ENCODE measurements around the gene PEAK1. TPM values are rescaled to one million over a fixed set of nuclear protein-coding genes. Genes with fewer than 3 reads are reported as not detected.

The PEAK1 gene
- polyA plus RNA-seq, 2 of the 4 experiments (the other 2 are of a cell fraction), result 7.5 to 13.7 TPM

DNA sequence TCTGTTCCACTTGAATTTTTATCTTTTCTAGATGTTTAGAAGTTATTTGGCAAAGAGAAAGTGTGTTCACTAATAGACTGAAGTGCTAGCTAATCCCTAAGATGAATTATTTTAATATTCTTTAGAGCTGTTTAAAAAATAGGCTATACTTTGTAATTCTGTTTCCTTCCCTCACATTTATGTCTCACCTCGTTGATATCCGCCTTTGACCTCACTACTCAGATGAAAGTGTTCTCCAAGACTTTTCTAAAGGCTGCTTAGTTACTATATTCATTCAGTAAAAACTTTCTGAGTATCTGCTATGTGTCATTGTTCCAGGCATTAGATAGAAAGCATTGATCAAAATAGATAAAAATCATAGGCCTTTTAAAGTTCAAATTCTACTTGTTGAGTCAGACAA lies 39.1 kb upstream of the PEAK1 start:
- no peaks in the 10 kb centered on the region for H3K9me3 ChIP-seq
- ChIA-PET POLR2A (no interaction called here), CTCF (interaction anchor here (1.0 to 1.4 kb wide), 5 partner anchors 13 to 174 kb away, joined by 3 to 5 read pairs (median 3); partner anchors contain the start of gene LINGO1)
- ATAC-seq (no peak), DNase-seq (ENCODE audit: low read depth in 1 of 2, low spot score in 1 of 2) (no peak), FAIRE-seq (no peak)
- no peak overlapping the region for H3K4me3 ChIP-seq
- TF ChIP-seq, protein P1, sequence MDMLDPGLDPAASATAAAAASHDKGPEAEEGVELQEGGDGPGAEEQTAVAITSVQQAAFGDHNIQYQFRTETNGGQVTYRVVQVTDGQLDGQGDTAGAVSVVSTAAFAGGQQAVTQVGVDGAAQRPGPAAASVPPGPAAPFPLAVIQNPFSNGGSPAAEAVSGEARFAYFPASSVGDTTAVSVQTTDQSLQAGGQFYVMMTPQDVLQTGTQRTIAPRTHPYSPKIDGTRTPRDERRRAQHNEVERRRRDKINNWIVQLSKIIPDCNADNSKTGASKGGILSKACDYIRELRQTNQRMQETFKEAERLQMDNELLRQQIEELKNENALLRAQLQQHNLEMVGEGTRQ (IDR thresholded peaks at IDR 0.05), result no peak
- TF ChIP-seq, protein P2, sequence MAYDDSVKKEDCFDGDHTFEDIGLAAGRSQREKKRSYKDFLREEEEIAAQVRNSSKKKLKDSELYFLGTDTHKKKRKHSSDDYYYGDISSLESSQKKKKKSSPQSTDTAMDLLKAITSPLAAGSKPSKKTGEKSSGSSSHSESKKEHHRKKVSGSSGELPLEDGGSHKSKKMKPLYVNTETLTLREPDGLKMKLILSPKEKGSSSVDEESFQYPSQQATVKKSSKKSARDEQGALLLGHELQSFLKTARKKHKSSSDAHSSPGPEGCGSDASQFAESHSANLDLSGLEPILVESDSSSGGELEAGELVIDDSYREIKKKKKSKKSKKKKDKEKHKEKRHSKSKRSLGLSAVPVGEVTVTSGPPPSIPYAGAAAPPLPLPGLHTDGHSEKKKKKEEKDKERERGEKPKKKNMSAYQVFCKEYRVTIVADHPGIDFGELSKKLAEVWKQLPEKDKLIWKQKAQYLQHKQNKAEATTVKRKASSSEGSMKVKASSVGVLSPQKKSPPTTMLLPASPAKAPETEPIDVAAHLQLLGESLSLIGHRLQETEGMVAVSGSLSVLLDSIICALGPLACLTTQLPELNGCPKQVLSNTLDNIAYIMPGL (CRISPR knock-in tag; IDR thresholded peaks at IDR 0.05; ENCODE audit: borderline replicate concordance), result no peak
- TF ChIP-seq KDM1A (IDR thresholded peaks at IDR 0.05; ENCODE audit: low read depth), result no peak
- no peak for TF ChIP-seq RFX5 (IDR thresholded peaks at IDR 0.05)
- TF ChIP-seq CBX8 (IDR thresholded peaks at IDR 0.05), result no peak
- TF ChIP-seq CBX2 (IDR thresholded peaks at IDR 0.05; ENCODE audit: borderline replicate concordance, low read depth), result no peak
- TF ChIP-seq POLR2AphosphoS2 (conservative IDR thresholded peaks at IDR 0.05; ENCODE audit: low read length), result no peak
- TF ChIP-seq NPAS2 (CRISPR knock-in tag; IDR thresholded peaks at IDR 0.05; ENCODE audit: borderline replicate concordance), result no peak
- TF ChIP-seq, protein P3, sequence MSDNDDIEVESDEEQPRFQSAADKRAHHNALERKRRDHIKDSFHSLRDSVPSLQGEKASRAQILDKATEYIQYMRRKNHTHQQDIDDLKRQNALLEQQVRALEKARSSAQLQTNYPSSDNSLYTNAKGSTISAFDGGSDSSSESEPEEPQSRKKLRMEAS (IDR thresholded peaks at IDR 0.05), result no peak
- TF ChIP-seq, protein P4, sequence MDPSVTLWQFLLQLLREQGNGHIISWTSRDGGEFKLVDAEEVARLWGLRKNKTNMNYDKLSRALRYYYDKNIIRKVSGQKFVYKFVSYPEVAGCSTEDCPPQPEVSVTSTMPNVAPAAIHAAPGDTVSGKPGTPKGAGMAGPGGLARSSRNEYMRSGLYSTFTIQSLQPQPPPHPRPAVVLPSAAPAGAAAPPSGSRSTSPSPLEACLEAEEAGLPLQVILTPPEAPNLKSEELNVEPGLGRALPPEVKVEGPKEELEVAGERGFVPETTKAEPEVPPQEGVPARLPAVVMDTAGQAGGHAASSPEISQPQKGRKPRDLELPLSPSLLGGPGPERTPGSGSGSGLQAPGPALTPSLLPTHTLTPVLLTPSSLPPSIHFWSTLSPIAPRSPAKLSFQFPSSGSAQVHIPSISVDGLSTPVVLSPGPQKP (IDR thresholded peaks at IDR 0.05; ENCODE audit: low read depth, low read length), result no peak
- no peak overlapping the region for H3K27ac ChIP-seq
- H3K4me1 ChIP-seq, result peaks cover 6% of the 10 kb centered on the region
- 91% methylated on average over 2 of the region's 2 CpGs for WGBS (ENCODE audit: missing lambda C conversion rate)
- H3K4me2 ChIP-seq, result no peak overlapping the region

DNA sequence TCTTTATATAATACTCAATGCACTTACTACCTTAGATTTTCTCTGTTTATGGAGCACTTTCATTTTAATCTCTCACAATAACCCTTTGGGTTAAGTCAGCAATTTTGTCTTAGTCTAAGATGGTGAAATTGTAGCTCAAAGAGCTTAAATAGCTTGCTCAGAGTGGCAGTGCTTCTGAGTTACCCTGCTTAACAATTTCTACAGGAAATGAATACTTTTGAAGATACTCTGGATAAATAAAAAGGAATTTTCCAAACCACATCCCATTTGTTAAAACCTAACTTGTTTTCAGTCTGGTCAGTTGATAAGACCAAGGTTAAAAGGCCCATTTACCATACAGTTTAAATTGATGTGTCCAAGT lies 38.0 kb upstream of the PEAK1 start:
- POLR2A ChIA-PET, result no interaction called here
- H3K27ac ChIP-seq, result no peak overlapping the region
- ATAC-seq (no peak), DNase-seq (ENCODE audit: low read depth in 1 of 2, low spot score in 1 of 2) (no peak), FAIRE-seq (no peak)
- no peak overlapping the region for H3K4me2 ChIP-seq
- no peak for TF ChIP-seq TFCP2L1 (CRISPR knock-in tag; IDR thresholded peaks at IDR 0.05)
- TF ChIP-seq MAFK (IDR thresholded peaks at IDR 0.05; ENCODE audit: partially characterized antibody), result peak; percentile 33
- no peak for TF ChIP-seq EHMT2 (IDR thresholded peaks at IDR 0.05; ENCODE audit: low read depth)
- no peak for TF ChIP-seq BHLHE40 (IDR thresholded peaks at IDR 0.05; ENCODE audit: low read depth, low read length)
- no peak for TF ChIP-seq PHF8 (IDR thresholded peaks at IDR 0.05; ENCODE audit: borderline replicate concordance, low read depth)
- TF ChIP-seq EP300 (IDR thresholded peaks at IDR 0.05), result no peak
- no peak overlapping the region for H3K4me3 ChIP-seq
- CTCF ChIA-PET, result interaction anchor here (0.7 to 1.4 kb wide), 7 partner anchors 12 to 431 kb away, joined by 3 to 5 read pairs (median 3); no protein-coding TSS in a partner anchor
- no peaks in the 10 kb centered on the region for H3K9me3 ChIP-seq
- no peaks in the 10 kb centered on the region for H3K4me1 ChIP-seq

DNA sequence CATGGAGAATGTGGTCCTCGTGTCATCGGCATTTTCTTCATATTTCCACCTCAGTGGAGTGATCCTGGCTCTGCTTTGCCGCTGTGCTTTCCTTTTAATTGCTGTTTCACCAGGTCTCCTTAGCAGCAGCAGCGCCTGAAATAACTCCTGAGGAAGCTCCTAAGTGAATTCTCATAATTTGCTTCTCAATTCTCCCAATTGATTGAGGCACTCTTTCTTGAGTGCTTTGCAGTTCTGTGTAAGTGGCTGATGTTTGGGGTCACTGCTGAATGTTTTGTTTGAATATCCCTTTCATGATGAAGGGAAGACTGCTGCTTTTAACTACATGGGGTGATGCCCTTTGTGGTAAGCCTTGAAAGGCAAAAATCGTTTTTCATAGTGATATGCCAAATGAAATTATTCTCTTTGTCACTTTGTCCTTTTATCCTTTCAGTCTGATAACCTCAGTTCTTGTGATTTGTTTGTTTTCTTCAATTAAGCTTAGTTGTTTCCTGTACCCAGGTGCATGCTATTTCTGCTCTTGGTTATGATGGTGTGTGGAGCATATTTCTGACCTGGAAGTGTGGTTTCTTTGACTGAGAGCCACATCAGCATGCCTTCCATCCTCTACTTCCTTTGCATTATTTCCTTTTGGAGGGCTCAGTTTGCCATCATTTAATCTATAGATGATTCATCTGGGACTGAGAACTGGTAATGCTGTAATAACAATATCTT lies 37.4 kb upstream of the PEAK1 start:
- no peak for TF ChIP-seq EHMT2 (IDR thresholded peaks at IDR 0.05; ENCODE audit: low read depth)
- TF ChIP-seq MAFK (IDR thresholded peaks at IDR 0.05; ENCODE audit: partially characterized antibody), result no peak
- TF ChIP-seq POLR2A (IDR thresholded peaks at IDR 0.05; ENCODE audit: low read length), result no peak
- TF ChIP-seq FOSB (CRISPR knock-in tag; IDR thresholded peaks at IDR 0.05), result no peak
- no peak for TF ChIP-seq RCOR1 (IDR thresholded peaks at IDR 0.05; ENCODE audit: low read depth, low read length)
- no peak for TF ChIP-seq MAZ (IDR thresholded peaks at IDR 0.05; ENCODE audit: borderline replicate concordance, low read depth, low read length)
- no peak for TF ChIP-seq RFX5 (IDR thresholded peaks at IDR 0.05)
- Histone ChIP-seq H3K27ac (no peak overlapping the region), H3K9me3 (no peaks in the 10 kb centered on the region), H3K4me1 (no peaks in the 10 kb centered on the region), H3K4me3 (no peak overlapping the region), H3K4me2 (no peak overlapping the region)
- WGBS (ENCODE audit: missing lambda C conversion rate), result 79% methylated on average over 5 of the region's 5 CpGs
- ATAC-seq (no peak), DNase-seq (ENCODE audit: low read depth in 1 of 2, low spot score in 1 of 2) (no peak), FAIRE-seq (no peak)
- CTCF ChIA-PET, result interaction anchor here (0.5 to 1.5 kb wide), 5 partner anchors 20 to 656 kb away, joined by 3 to 5 read pairs (median 3); no protein-coding TSS in a partner anchor
- POLR2A ChIA-PET, result no interaction called here

Measured in A549 (cell line).